H1 (cell line): ENCODE results near the gene CCNC. TPM values are rescaled to one million over a fixed set of nuclear protein-coding genes. Genes with fewer than 3 reads are reported as not detected.

Experiments used
- CTCF ChIA-PET: fragments of 300-600 bp; sonication (Branson Sonifier 250); formaldehyde crosslinking; loops from one replicate; lab custom pipeline; 2021; ENCODE audit not compliant: partially characterized antibody; lab: Charles Lee
- POLR2A ChIA-PET: fragments of 300-600 bp; sonication (Branson Sonifier 250); formaldehyde crosslinking; loops from one replicate; lab custom pipeline; 2021; ENCODE audit warnings: inconsistent platforms; ENCODE audit not compliant: partially characterized antibody; lab: Charles Lee
- DNase-seq, 2 experiments: peaks; one replicate each; pipeline versions ENCODE4 v3.0.0 to v3.0.0-alpha.2; 2010 to 2022; ENCODE audit warnings: low spot score in 2 of 2, low read depth in 1 of 2, mixed read lengths in 1 of 2
- FAIRE-seq: peaks from 2 replicates; lab custom pipeline; 2011; peaks lifted over from hg19 to GRCh38; lab: Jason Lieb, UNC
- H2AFZ ChIP-seq: 2 replicates; pipeline ENCODE4 v1.8.1; 2012; ENCODE audit warnings: low read length, inconsistent platforms
- H2AK5ac ChIP-seq: 2 replicates; pipeline ENCODE4 v1.6.1; 2013; ENCODE audit warnings: low read depth, low read length
- H2BK120ac ChIP-seq: replicated peaks from 2 replicates; pipeline ENCODE3; 2013; ENCODE audit warnings: low read depth, low read length, inconsistent platforms
- H2BK12ac ChIP-seq: 2 replicates; pipeline ENCODE4 v1.6.1; 2013; ENCODE audit warnings: low read depth, low read length
- H2BK15ac ChIP-seq: 2 replicates; pipeline ENCODE4 v1.6.1; 2013; ENCODE audit warnings: low read length
- H2BK20ac ChIP-seq: 2 replicates; pipeline ENCODE4 v1.6.1; 2013; ENCODE audit warnings: low read length
- H2BK5ac ChIP-seq: 2 replicates; pipeline ENCODE4 v1.6.1; 2013; ENCODE audit warnings: low read depth, low read length
- H3K14ac ChIP-seq: 2 replicates; pipeline ENCODE4 v1.6.1; 2013; ENCODE audit warnings: inconsistent platforms; ENCODE audit not compliant: insufficient read length
- H3K18ac ChIP-seq: 2 replicates; pipeline ENCODE4 v1.6.1; 2013; ENCODE audit warnings: low read length; ENCODE audit errors: extremely low read depth
- H3K23ac ChIP-seq: 2 replicates; pipeline ENCODE4 v1.6.1; 2013; ENCODE audit warnings: inconsistent platforms; ENCODE audit not compliant: insufficient read length
- H3K23me2 ChIP-seq: 2 replicates; pipeline ENCODE4 v1.6.1; 2013; ENCODE audit warnings: low read depth, low read length
- H3K27ac ChIP-seq: 2 replicates; pipeline ENCODE4 v1.6.1; 2011; ENCODE audit warnings: low read depth, low read length, inconsistent platforms
- H3K27me3 ChIP-seq, 4 experiments: replicated peaks in 1 of 4; 1 replicate in 1 of 4; 2 replicates in 3 of 4; pipeline versions ENCODE4 v1.6.1 to v1.8.1; 2011 to 2013; ENCODE audit warnings: low read length in 3 of 4, mild to moderate bottlenecking in 3 of 4, inconsistent platforms in 2 of 4, mixed read lengths in 2 of 4, moderate library complexity in 1 of 4; ENCODE audit not compliant: control insufficient read depth in 3 of 4, insufficient read depth in 3 of 4; ENCODE audit errors: extremely low read depth in 1 of 4
- H3K36me3 ChIP-seq, 4 experiments: 2 replicates each; pipeline versions ENCODE4 v1.6.1 to v1.8.1; 2011 to 2013; ENCODE audit warnings: mild to moderate bottlenecking in 4 of 4, low read length in 3 of 4, moderate library complexity in 2 of 4, control low read depth in 1 of 4, inconsistent platforms in 1 of 4; ENCODE audit not compliant: insufficient read depth in 4 of 4, control insufficient read depth in 2 of 4
- H3K4ac ChIP-seq: replicated peaks from 2 replicates; pipeline ENCODE3; 2013; ENCODE audit warnings: low read length, low read depth, mixed read lengths, inconsistent platforms; ENCODE audit not compliant: insufficient read length
- H3K4me1 ChIP-seq, 4 experiments: replicated peaks in 1 of 4; 1 replicate in 1 of 4; 2 replicates in 3 of 4; pipeline versions ENCODE4 v1.6.1 to v1.8.1; 2011 to 2013; ENCODE audit warnings: low read length in 3 of 4, inconsistent platforms in 2 of 4, mixed read lengths in 1 of 4; ENCODE audit not compliant: insufficient read depth in 4 of 4, control insufficient read depth in 3 of 4
- H3K4me2 ChIP-seq, 2 experiments: 2 replicates each; pipeline versions ENCODE4 v1.6.1 to v1.8.1; 2011 to 2013; ENCODE audit warnings: low read depth in 2 of 2, low read length in 2 of 2, control low read depth in 1 of 2, inconsistent platforms in 1 of 2, mild to moderate bottlenecking in 1 of 2; ENCODE audit not compliant: insufficient read depth in 1 of 2
- H3K4me3 ChIP-seq, 4 experiments: fragments of 200-600, 300-600 bp in 1 of 4; sonication (generic), shearing (Covaris generic), sonication (Bioruptor Twin) in 1 of 4; 2 replicates each; pipeline versions ENCODE4 v1.5.1 to v1.8.1; 2011 to 2016; ENCODE audit warnings: low read length in 4 of 4, low read depth in 3 of 4, control low read depth in 2 of 4, inconsistent platforms in 2 of 4, mild to moderate bottlenecking in 2 of 4, mixed read lengths in 1 of 4, moderate library complexity in 1 of 4; ENCODE audit not compliant: insufficient read depth in 2 of 4; ENCODE audit errors: extremely low read depth in 1 of 4
- H3K56ac ChIP-seq: replicated peaks from 2 replicates; pipeline ENCODE3; 2013; ENCODE audit warnings: low read depth, mild to moderate bottlenecking, mixed read lengths, low read length, inconsistent platforms; ENCODE audit not compliant: insufficient read length
- H3K79me1 ChIP-seq: 2 replicates; pipeline ENCODE4 v1.6.1; 2013; ENCODE audit warnings: low read depth, low read length, control low read depth
- H3K79me2 ChIP-seq, 2 experiments: 2 replicates each; pipeline versions ENCODE4 v1.6.1 to v1.8.1; 2012 to 2013; ENCODE audit warnings: low read length in 2 of 2, mild to moderate bottlenecking in 2 of 2, inconsistent platforms in 1 of 2; ENCODE audit not compliant: insufficient read depth in 2 of 2, control insufficient read depth in 1 of 2
- H3K9ac ChIP-seq, 4 experiments: replicated peaks in 1 of 4; 1 replicate in 1 of 4; 2 replicates in 3 of 4; pipeline versions ENCODE4 v1.6.1 to v1.8.1; 2011 to 2013; ENCODE audit warnings: low read depth in 3 of 4, low read length in 3 of 4, control low read depth in 2 of 4, mild to moderate bottlenecking in 2 of 4, moderate library complexity in 2 of 4, inconsistent platforms in 1 of 4; ENCODE audit errors: extremely low read depth in 1 of 4
- H3K9me3 ChIP-seq, 2 experiments: 2 replicates each; pipeline versions ENCODE4 v1.6.1 to v1.8.1; 2012 to 2013; ENCODE audit warnings: mild to moderate bottlenecking in 2 of 2, moderate library complexity in 2 of 2, control low read depth in 1 of 2, inconsistent platforms in 1 of 2, low read depth in 1 of 2, low read length in 1 of 2, mixed read lengths in 1 of 2; ENCODE audit not compliant: insufficient read depth in 2 of 2
- H4K20me1 ChIP-seq, 2 experiments: replicated peaks in 1 of 2; 2 replicates each; pipeline versions ENCODE3 to v1.8.1; 2011 to 2013; ENCODE audit warnings: inconsistent platforms in 2 of 2, low read length in 2 of 2, mild to moderate bottlenecking in 1 of 2; ENCODE audit not compliant: insufficient read depth in 2 of 2, control insufficient read depth in 1 of 2
- H4K5ac ChIP-seq: 2 replicates; pipeline ENCODE4 v1.6.1; 2013; ENCODE audit warnings: low read length, low read depth, mixed read lengths, inconsistent platforms; ENCODE audit not compliant: insufficient read length
- H4K8ac ChIP-seq: 2 replicates; pipeline ENCODE4 v1.8.0; 2013; ENCODE audit warnings: mild to moderate bottlenecking, moderate library complexity, low read length, inconsistent platforms; ENCODE audit not compliant: insufficient read depth; ENCODE audit errors: extremely low read depth
- H4K91ac ChIP-seq: replicated peaks from 2 replicates; pipeline ENCODE3; 2013; ENCODE audit warnings: low read length, mixed read lengths, inconsistent platforms; ENCODE audit not compliant: insufficient read length
- ASH2L ChIP-seq: fragments of 200-600, 300-600 bp; sonication (generic); IDR thresholded peaks from one replicate; pipeline ENCODE4 v1.7.1; 2017; ENCODE audit warnings: low read length
- CHD2 ChIP-seq: IDR thresholded peaks from 2 replicates; pipeline ENCODE4 v1.6.1; 2012; ENCODE audit warnings: low read length, improper control_type of control experiment
- CTCF ChIP-seq, 3 experiments: IDR thresholded peaks; 1 replicate in 2 of 3; 2 replicates in 1 of 3; pipeline versions ENCODE4 v1.5.1 to v1.6.1; 2011; ENCODE audit warnings: low read length in 3 of 3, mild to moderate bottlenecking in 3 of 3, inconsistent platforms in 2 of 3, low read depth in 1 of 3, moderate library complexity in 1 of 3; ENCODE audit not compliant: insufficient read depth in 1 of 3; ENCODE audit errors: control extremely low read depth in 1 of 3
- E2F6 ChIP-seq: IDR thresholded peaks from 2 replicates; pipeline ENCODE4 v1.6.1; 2012; ENCODE audit warnings: inconsistent platforms
- FOSL1 ChIP-seq: IDR thresholded peaks from 2 replicates; pipeline ENCODE4 v1.6.1; 2011; ENCODE audit warnings: mild to moderate bottlenecking, low read depth, low read length, moderate library complexity; ENCODE audit not compliant: insufficient read depth
- KDM5A ChIP-seq: fragments of 200-600 bp; IDR thresholded peaks from 2 replicates; pipeline ENCODE4 v1.7.1; 2012; ENCODE audit warnings: mild to moderate bottlenecking, low read length, inconsistent platforms, mixed read lengths
- SRF ChIP-seq: IDR thresholded peaks from 2 replicates; pipeline ENCODE4 v1.6.1; 2011; ENCODE audit warnings: mild to moderate bottlenecking, low read depth, low read length, moderate library complexity
- TCF12 ChIP-seq: IDR thresholded peaks from 2 replicates; pipeline ENCODE4 v1.6.1; 2011; ENCODE audit warnings: low read depth, mild to moderate bottlenecking, low read length
- WGBS, 2 experiments: shearing (Covaris generic) in 1 of 2; methylation state at CpG; one replicate each; pipeline versions ENCODE4 v1.1.6 to v1.1.7; 2013 to 2015; ENCODE audit warnings: low lambda C conversion rate in 2 of 2, mixed read lengths in 2 of 2, inconsistent platforms in 1 of 2, low coverage in 1 of 2, missing lambda C conversion rate in 1 of 2; ENCODE audit not compliant: insufficient replicate concordance in 2 of 2, insufficient coverage in 1 of 2, insufficient read length in 1 of 2; ENCODE audit errors: extremely low coverage in 1 of 2, missing lambda C conversion rate in 1 of 2; 5-methylcytosine and 5-hydroxymethylcytosine counted together
- polyA plus RNA-seq, 7 experiments: library from polyadenylated mRNA; depleted of rRNA in 3 of 7; stranded (reverse) in 5 of 7; unstranded in 2 of 7; fragments of >200 nt in 5 of 7; fragments of 200-250 nt in 2 of 7; gene quantifications; 1 replicate in 5 of 7; 2 replicates in 1 of 7; 4 replicates in 1 of 7; pipeline versions ENCODE4 v1.2.1 to v1.2.3, GENCODE V29; 2011 to 2013; ENCODE audit warnings: missing spikeins in 2 of 7, mixed read lengths in 2 of 7
- total RNA-seq: library from RNA; stranded (reverse); fragmentation: NEBNext Ultra II Directional; extraction: Animal tissue kit (Norgen Biotek cat#: 25700); gene quantifications from 2 replicates; pipeline ENCODE4 v1.2.1, GENCODE V29; 2021

The CCNC gene
- total and polyA plus RNA-seq, 2 of the 8 experiments (the other 6 are each of a cell fraction or from before 2014, with no cell fraction given), result 45.4 to 107 TPM

- H2AFZ ChIP-seq, result no peak overlapping the region
- H4K20me1 ChIP-seq, result peaks cover 4 to 5% of the 10 kb centered on the region in 2 experiments
- H4K8ac ChIP-seq, result no peak overlapping the region
- no peaks in the 10 kb centered on the region for H3K79me2 ChIP-seq
- peaks cover 5% of the 10 kb centered on the region; the same call in 1 of the 2 replicates for H3K23me2 ChIP-seq
- no peak overlapping the region for H3K4me2 ChIP-seq
- no peak overlapping the region for H3K4ac ChIP-seq
- H3K27me3 ChIP-seq, result peaks cover 59 to 100% (median 83%) of the 10 kb centered on the region in 4 experiments
- no peak for DNase-seq
- no peaks in the 10 kb centered on the region for H3K9me3 ChIP-seq
- H2BK20ac ChIP-seq, result no peak overlapping the region
- no peak overlapping the region for H3K56ac ChIP-seq
- POLR2A ChIA-PET, result interaction anchor here (1.2 kb wide), 1 partner anchor 25 kb away, joined by 3 read pairs; the partner anchor contains the start of gene CCNC
- no peak overlapping the region for H2BK120ac ChIP-seq
- H3K4me1 ChIP-seq, result peaks cover 0 to 6% (median 2%) of the 10 kb centered on the region in 4 experiments; a peak in 4 of 7 replicates
- no peak overlapping the region for H3K18ac ChIP-seq
- WGBS, 2 experiments, result 44% methylated on average over 1 of the region's 1 CpG; no CpG with 5 or more reads in 1 of the 2 experiments
- H2BK15ac ChIP-seq, result no peak overlapping the region
- H3K27ac ChIP-seq, result no peak overlapping the region
- peaks cover 0 to 2% (median 0%) of the 10 kb centered on the region in 4 experiments; a peak in 1 of 8 replicates for H3K36me3 ChIP-seq
- no peaks in the 10 kb centered on the region for H3K79me1 ChIP-seq
- FAIRE-seq, result no peak
- no peak overlapping the region for H3K23ac ChIP-seq
- CTCF ChIA-PET, result interaction anchor here (0.7 to 2.1 kb wide), 6 partner anchors 10 to 405 kb away, joined by 3 to 15 read pairs (median 3); no protein-coding TSS in a partner anchor
- no peak overlapping the region for H2AK5ac ChIP-seq
- H2BK12ac ChIP-seq, result no peak overlapping the region
- H3K9ac ChIP-seq, result no peak overlapping the region
- TF ChIP-seq KDM5A (no peak), FOSL1 (no peak), TCF12 (no peak), E2F6 (no peak), SRF (no peak), ASH2L (no peak), CHD2 (no peak), CTCF (IDR thresholded peaks at IDR 0.05; ENCODE audit: control extremely low read depth in 1 of 3, insufficient read depth in 1 of 3, low read depth in 1 of 3, low read length in 3 of 3) (no peak)
- TF ChIP-seq, all 59 proteins: peak for 0
- Histone ChIP-seq H4K91ac (no peak overlapping the region), H4K5ac (no peak overlapping the region), H3K4me3 (no peak overlapping the region), H3K14ac (no peak overlapping the region), H2BK5ac (no peak overlapping the region)
These were observed 24.4 kb upstream of the CCNC start for GRCh38 chr6:99592900-99593299.
